Measurements from ENCODE around the gene RYR1. TPM values are rescaled to one million over a fixed set of nuclear protein-coding genes. Genes with fewer than 3 reads are reported as not detected.

RYR1 gene
- total RNA-seq, 2 experiments from 2014 or later = 2.0 to 3.1 TPM

DNA sequence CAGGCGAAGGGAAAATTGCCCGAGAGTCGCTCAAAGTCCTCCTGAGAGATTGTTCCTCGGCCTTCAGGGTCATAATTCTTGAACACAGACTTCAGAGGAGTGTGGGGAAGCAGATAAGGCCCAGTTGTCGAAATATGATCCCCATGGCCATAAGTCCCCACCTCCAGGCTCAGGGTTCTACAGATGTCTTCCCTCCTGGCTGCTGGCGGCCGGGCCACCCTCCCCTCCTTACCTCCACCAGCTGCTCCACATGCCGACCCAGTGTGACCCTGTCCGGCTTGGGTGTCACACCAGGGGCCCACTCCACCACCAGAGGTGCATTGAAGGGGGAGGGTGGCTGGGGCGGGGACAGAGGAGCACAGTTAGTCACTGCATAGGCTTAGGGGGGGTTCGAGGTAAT, 20.5 kb upstream of the RYR1 start:
- H3K27me3 Mint-ChIP-seq = no peaks in the 10 kb centered on the region
- intact Hi-C loops (cut with DNase I, micrococcal nuclease) = no loop called here
- ATAC-seq (no peak), DNase-seq (no peak)
- H3K27ac Mint-ChIP-seq = no peak overlapping the region
- peaks cover 4% of the 10 kb centered on the region for H3K36me3 Mint-ChIP-seq (ENCODE audit: low read depth)
- H3K4me1 Mint-ChIP-seq = peaks cover 15% of the 10 kb centered on the region
- CTCF ChIA-PET = interaction anchor here (0.7 to 1.0 kb wide), 2 partner anchors 9 to 15 kb away, joined by 3 read pairs; no protein-coding TSS in a partner anchor
- POLR2A ChIA-PET = interaction anchor here (0.6 kb wide), 1 partner anchor 19 kb away, joined by 3 read pairs; no protein-coding TSS in a partner anchor
- no peak overlapping the region for H3K4me3 Mint-ChIP-seq
- H3K9me3 Mint-ChIP-seq (ENCODE audit: low read depth) = no peaks in the 10 kb centered on the region

DNA sequence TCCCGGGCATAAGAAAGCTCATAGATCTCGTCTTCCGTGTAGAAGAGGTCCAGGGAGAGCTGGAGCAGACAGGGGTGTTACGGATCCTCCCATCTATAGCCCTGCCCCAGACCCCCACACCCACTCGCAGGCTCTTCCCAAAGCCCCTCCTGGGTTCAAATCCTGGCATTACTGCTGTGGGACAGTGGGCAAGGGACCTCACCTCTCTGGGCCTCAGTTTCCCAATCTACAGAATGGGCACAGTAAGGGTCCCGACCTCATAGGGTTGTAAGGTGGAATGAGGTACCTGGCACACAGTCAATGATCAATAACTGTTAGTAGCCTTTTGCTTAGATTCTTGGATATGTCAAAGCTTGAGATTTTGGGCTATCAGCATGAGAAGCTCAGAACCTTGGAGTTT, 20.1 kb upstream of the RYR1 start:
- Mint-ChIP-seq H3K4me1 (peaks cover 19% of the 10 kb centered on the region), H3K9me3 (ENCODE audit: low read depth) (no peaks in the 10 kb centered on the region), H3K27me3 (no peaks in the 10 kb centered on the region), H3K36me3 (ENCODE audit: low read depth) (peaks cover 2% of the 10 kb centered on the region), H3K27ac (no peak overlapping the region), H3K4me3 (no peak overlapping the region)
- ChIA-PET CTCF (interaction anchor here (0.7 to 1.0 kb wide), 2 partner anchors 9 to 14 kb away, joined by 3 read pairs; no protein-coding TSS in a partner anchor), POLR2A (interaction anchor here (0.6 kb wide), 1 partner anchor 19 kb away, joined by 3 read pairs; no protein-coding TSS in a partner anchor)
- no peak for ATAC-seq
- intact Hi-C loops (cut with DNase I, micrococcal nuclease) = no loop called here
- DNase-seq = no peak

GRCh38 chr19:38417146-38417543, 16.3 kb upstream of the RYR1 start:
- Mint-ChIP-seq H3K36me3 (ENCODE audit: low read depth) (no peaks in the 10 kb centered on the region), H3K4me3 (peak overlapping the region; percentile 75), H3K27me3 (no peaks in the 10 kb centered on the region), H3K27ac (peak overlapping the region; percentile 23), H3K4me1 (peaks cover 26% of the 10 kb centered on the region), H3K9me3 (ENCODE audit: low read depth) (no peaks in the 10 kb centered on the region)
- ATAC-seq (no peak), DNase-seq (no peak)
- ChIA-PET POLR2A (interaction anchor here (0.6 kb wide), 1 partner anchor 9 kb away, joined by 3 read pairs; no protein-coding TSS in a partner anchor), CTCF (interaction anchor here (1.9 kb wide), 1 partner anchor 14 kb away, joined by 7 read pairs; the partner anchor contains the start of gene FAM98C)
- intact Hi-C loops (cut with DNase I, micrococcal nuclease) = loop anchor here in 1 of 2 experiments (5.0 kb wide), 1 partner anchor 200 kb away; the partner anchor contains the start of genes EIF3K and MAP4K1

DNA sequence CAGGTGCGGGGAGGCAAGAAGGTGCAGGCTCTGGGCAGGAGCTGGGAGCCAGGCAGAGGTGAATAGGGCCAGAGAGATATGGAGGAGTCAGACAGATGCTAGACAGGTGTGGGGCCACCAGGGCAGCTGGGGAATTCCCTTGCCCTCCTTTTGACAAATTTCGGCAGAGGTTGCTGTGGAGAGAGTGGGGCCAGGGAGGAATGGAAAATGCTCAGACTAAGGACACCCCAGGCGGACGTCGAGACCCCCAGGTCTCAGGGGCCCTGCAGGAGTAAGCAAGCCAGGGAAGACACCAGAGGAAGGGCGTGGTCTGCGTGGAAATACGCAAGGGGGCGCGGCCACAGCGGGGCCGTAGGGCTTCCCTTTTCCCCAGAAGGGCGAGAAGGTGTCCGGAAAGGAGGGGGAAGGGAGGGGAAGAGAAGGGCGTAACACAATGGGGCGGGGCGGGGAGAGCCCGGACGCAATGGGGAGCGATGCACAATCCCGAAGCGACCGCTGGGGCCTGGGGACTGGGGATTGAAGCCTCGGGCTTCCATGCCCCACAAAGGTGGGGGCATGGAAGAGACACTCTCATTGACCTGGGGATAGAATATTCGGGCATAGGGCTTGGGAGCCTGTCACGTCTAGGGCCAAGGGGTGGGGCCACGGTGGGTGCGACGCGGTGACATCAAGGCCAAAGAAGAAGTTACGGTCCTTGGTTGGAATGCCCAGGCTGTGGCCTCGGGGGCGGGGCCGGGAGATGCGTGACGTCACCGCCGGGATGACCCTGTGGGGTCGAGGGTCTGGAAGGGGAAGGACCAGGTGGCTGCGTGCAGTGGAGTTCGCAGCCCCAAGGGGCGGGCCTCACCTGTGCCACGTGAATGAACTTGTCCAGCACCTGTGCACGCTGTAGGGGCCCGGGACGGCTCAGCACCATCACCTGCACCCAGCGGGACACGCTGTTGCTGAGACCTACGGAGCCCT, 15.7 kb upstream of the RYR1 start:
- intact Hi-C loops (cut with DNase I, micrococcal nuclease) = loop anchor here in 1 of 2 experiments (5.0 kb wide), 1 partner anchor 199 kb away; the partner anchor contains the start of genes EIF3K and MAP4K1

GRCh38 chr19:38420935-38421334, 12.6 kb upstream of the RYR1 start:
- intact Hi-C loops (cut with DNase I, micrococcal nuclease) = no loop called here
- no peaks in the 10 kb centered on the region for H3K9me3 Mint-ChIP-seq (ENCODE audit: low read depth)
- no peak for ATAC-seq
- DNase-seq = no peak
- ChIA-PET POLR2A (no interaction called here), CTCF (no interaction called here)
- no peak overlapping the region for H3K4me3 Mint-ChIP-seq
- H3K27me3 Mint-ChIP-seq = no peaks in the 10 kb centered on the region
- no peaks in the 10 kb centered on the region for H3K36me3 Mint-ChIP-seq (ENCODE audit: low read depth)
- peaks cover 29% of the 10 kb centered on the region for H3K4me1 Mint-ChIP-seq
- H3K27ac Mint-ChIP-seq = no peak overlapping the region

More for the DNA sequence above, 15.7 kb upstream of the RYR1 start:
- Mint-ChIP-seq H3K4me3 (peak overlapping the region; percentile 75), H3K36me3 (ENCODE audit: low read depth) (no peaks in the 10 kb centered on the region), H3K27ac (peak overlapping the region; percentile 23), H3K4me1 (peaks cover 26% of the 10 kb centered on the region), H3K27me3 (no peaks in the 10 kb centered on the region), H3K9me3 (ENCODE audit: low read depth) (no peaks in the 10 kb centered on the region)
- DNase-seq (peak; percentile 80), ATAC-seq (peak; percentile 93)
- ChIA-PET CTCF (interaction anchor here (0.7 to 1.9 kb wide), 2 partner anchors 15 to 1075 kb away, joined by 3 to 7 read pairs; partner anchors contain the start of gene FAM98C), POLR2A (interaction anchor here (0.6 kb wide), 1 partner anchor 9 kb away, joined by 3 read pairs; no protein-coding TSS in a partner anchor)

DNA sequence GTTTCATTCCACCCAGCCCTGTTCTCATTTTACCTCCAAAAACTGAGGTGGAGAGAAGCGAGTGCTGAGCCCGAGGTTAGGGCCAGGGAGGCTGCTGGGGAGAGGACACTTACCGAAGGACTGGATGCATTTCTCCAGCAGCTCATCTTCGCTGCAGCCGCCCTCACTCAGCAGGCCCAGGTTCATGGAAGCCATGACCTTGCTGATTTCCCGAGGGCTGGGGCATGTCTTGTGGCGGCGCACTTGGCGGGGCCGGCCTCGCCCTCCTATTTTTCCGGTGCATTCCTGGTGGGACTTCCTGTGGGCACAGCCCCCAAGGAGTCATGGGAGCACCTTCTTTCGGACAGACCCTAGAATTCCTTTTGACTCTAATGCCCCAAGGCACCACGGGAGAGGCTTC, 11.6 kb upstream of the RYR1 start:
- H3K27me3 Mint-ChIP-seq = no peaks in the 10 kb centered on the region
- intact Hi-C loops (cut with DNase I, micrococcal nuclease) = no loop called here
- peaks cover 33% of the 10 kb centered on the region for H3K4me1 Mint-ChIP-seq
- ATAC-seq = no peak
- DNase-seq = no peak
- no peak overlapping the region for H3K4me3 Mint-ChIP-seq
- ChIA-PET POLR2A (no interaction called here), CTCF (interaction anchor here (0.9 kb wide), 1 partner anchor 18 kb away, joined by 3 read pairs; no protein-coding TSS in a partner anchor)
- no peaks in the 10 kb centered on the region for H3K36me3 Mint-ChIP-seq (ENCODE audit: low read depth)
- H3K9me3 Mint-ChIP-seq (ENCODE audit: low read depth) = no peaks in the 10 kb centered on the region
- H3K27ac Mint-ChIP-seq = no peak overlapping the region

- intact Hi-C loops (cut with DNase I, micrococcal nuclease) = no loop called here
- ChIA-PET POLR2A (no interaction called here), CTCF (interaction anchor here (0.6 to 0.9 kb wide), 2 partner anchors 17 to 20 kb away, joined by 3 read pairs; partner anchors contain the start of gene FAM98C)
- Mint-ChIP-seq H3K36me3 (ENCODE audit: low read depth) (no peaks in the 10 kb centered on the region), H3K4me1 (peaks cover 32% of the 10 kb centered on the region), H3K27ac (no peak overlapping the region), H3K9me3 (ENCODE audit: low read depth) (no peaks in the 10 kb centered on the region), H3K4me3 (no peak overlapping the region), H3K27me3 (no peaks in the 10 kb centered on the region)
- no peak for ATAC-seq
- no peak for DNase-seq
Observed at GRCh38 chr19:38422438-38422837, 11.1 kb upstream of the RYR1 start.

DNA sequence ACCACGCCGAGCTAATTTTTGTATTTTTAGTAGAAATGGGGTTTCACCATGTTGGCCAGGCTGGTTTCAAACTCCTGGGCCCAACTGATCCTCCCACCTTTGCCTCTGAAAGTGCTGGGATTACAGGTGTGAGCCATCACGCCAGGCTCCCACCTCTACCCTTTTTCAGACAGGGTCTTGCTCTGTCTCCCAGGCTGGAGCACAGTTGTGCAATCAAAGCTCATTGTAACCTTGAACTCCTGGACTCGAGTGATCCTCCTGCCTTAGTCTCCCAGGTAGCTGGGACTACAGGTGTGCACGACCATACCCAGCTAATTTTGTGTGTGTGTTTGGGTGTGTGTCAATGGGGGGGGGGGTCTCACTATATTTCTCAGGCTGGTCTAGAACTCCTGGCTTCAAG, 9.2 kb upstream of the RYR1 start:
- POLR2A ChIA-PET = interaction anchor here (0.7 kb wide), 1 partner anchor 30 kb away, joined by 5 read pairs; no protein-coding TSS in a partner anchor
- Mint-ChIP-seq H3K4me1 (peaks cover 27% of the 10 kb centered on the region), H3K4me3 (no peak overlapping the region), H3K36me3 (ENCODE audit: low read depth) (no peaks in the 10 kb centered on the region), H3K27me3 (no peaks in the 10 kb centered on the region), H3K9me3 (ENCODE audit: low read depth) (no peaks in the 10 kb centered on the region), H3K27ac (no peak overlapping the region)
- CTCF ChIA-PET = interaction anchor here (1.0 to 1.1 kb wide), 2 partner anchors 18 to 141 kb away, joined by 3 to 4 read pairs; no protein-coding TSS in a partner anchor
- ATAC-seq (no peak), DNase-seq (no peak)
- intact Hi-C loops (cut with DNase I, micrococcal nuclease) = no loop called here

- peak overlapping the region; percentile 60 for H3K4me3 Mint-ChIP-seq
- DNase-seq = no peak
- no peaks in the 10 kb centered on the region for H3K36me3 Mint-ChIP-seq (ENCODE audit: low read depth)
- ATAC-seq = no peak
- ChIA-PET POLR2A (interaction anchor here (0.7 kb wide), 1 partner anchor 31 kb away, joined by 5 read pairs; no protein-coding TSS in a partner anchor), CTCF (interaction anchor here (0.5 to 4.6 kb wide), 2 partner anchors 22 to 462 kb away, joined by 4 to 23 read pairs; partner anchors contain the start of gene FAM98C)
- intact Hi-C loops (cut with DNase I, micrococcal nuclease) = loop anchor here (5.0 kb wide), 4 partner anchors 127 to 977 kb away; no protein-coding TSS in a partner anchor
- H3K27ac Mint-ChIP-seq = peak overlapping the region; percentile 78
- no peaks in the 10 kb centered on the region for H3K9me3 Mint-ChIP-seq (ENCODE audit: low read depth)
- H3K4me1 Mint-ChIP-seq = peaks cover 33% of the 10 kb centered on the region
- H3K27me3 Mint-ChIP-seq = no peaks in the 10 kb centered on the region
Observed at GRCh38 chr19:38425222-38425809, 8.2 kb upstream of the RYR1 start.

DNA sequence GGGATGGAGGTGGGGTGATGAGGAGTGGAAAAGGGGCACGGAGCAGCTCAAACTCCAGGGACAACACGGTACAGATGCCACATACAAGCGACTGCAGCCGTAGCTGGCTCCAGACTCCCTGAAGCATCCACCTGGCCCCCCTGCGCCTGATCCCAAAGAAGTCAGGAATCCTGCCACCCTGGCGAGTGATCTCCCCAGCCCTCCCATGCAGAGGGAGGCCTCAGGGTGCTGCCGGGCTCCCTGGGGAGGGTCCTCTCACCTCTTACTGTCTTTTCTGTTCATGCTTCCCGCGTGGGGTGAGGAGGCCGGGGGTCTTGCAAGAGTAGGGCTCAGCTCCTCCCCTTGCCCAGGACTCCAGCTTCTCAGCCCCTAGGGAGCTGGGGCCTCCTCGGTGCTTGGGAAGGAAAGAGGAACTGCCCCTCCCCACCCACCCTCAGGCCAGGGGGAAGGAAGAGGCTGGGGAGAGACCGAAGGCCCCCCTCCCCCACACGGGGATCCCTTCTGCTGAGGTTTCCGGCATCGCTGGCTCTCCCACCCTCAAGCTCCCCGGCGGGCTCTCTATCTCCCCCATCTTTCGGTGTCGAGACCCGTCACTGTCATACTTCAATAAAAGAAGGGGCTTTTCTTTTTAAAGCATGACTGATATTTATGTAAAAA, 7.6 kb upstream of the RYR1 start, which contains the start of gene RASGRP4:
Gene RASGRP4, minus strand, starts transcription at position 410 of the 657 bp plus-strand sequence. Its CDS starts 128 bp downstream, at position 282.
- ChIA-PET POLR2A (interaction anchor here (0.6 to 0.7 kb wide), 2 partner anchors 8 to 53 kb away, joined by 3 read pairs; no protein-coding TSS in a partner anchor), CTCF (interaction anchor here (0.5 to 4.6 kb wide), 6 partner anchors 15 to 906 kb away, joined by 3 to 23 read pairs (median 3); partner anchors contain the start of gene FAM98C)
- Mint-ChIP-seq H3K27ac (peak within 1 kb of the TSS; percentile 90), H3K9me3 (ENCODE audit: low read depth) (no peaks in the 10 kb centered on the region), H3K27me3 (no peaks in the 10 kb centered on the region), H3K36me3 (ENCODE audit: low read depth) (no peaks in the 10 kb centered on the region), H3K4me3 (peak within 1 kb of the TSS; percentile 60), H3K4me1 (peaks cover 33% of the 10 kb centered on the region)
- DNase-seq = peak; percentile 78
- intact Hi-C loops (cut with DNase I, micrococcal nuclease) = loop anchor here (5.0 kb wide), 4 partner anchors 126 to 976 kb away; no protein-coding TSS in a partner anchor
- ATAC-seq = peak; percentile 27

Measured in activated CD4-positive, alpha-beta T cell treated with anti-CD3 and anti-CD28 coated beads for 36 hours (primary cell).